Epidermal melanocyte (primary cell): ENCODE results near the gene LCAT.
A peak's percentile ranks its signal among the peaks of the same experiment; 100 is the strongest.
"Not testable (repeated sequence)": the region's sequence is repeated elsewhere in the genome, so short reads cannot be mapped to it uniquely, and the experiment has no call there.

ENCODE experiments used
- DNase-seq: peaks from one replicate; pipeline ENCODE4 v3.0.0; 2011; ENCODE audit warnings: low spot score; ENCODE audit not compliant: insufficient read length

The LCAT gene

GRCh38 chr16:67932462-67932840, 11.5 kb downstream of the LCAT start:
- DNase-seq: no peak

- no peak for DNase-seq
These were observed 12.0 kb downstream of the LCAT start, which contains the start of gene CTRL for GRCh38 chr16:67931712-67932461. TSS of gene CTRL (minus strand) at chr16:67931862. CDS start at chr16:67931852, 10 bp downstream.

GRCh38 chr16:67930678-67931211, 13.2 kb downstream of the LCAT start:
- no peak for DNase-seq

DNA sequence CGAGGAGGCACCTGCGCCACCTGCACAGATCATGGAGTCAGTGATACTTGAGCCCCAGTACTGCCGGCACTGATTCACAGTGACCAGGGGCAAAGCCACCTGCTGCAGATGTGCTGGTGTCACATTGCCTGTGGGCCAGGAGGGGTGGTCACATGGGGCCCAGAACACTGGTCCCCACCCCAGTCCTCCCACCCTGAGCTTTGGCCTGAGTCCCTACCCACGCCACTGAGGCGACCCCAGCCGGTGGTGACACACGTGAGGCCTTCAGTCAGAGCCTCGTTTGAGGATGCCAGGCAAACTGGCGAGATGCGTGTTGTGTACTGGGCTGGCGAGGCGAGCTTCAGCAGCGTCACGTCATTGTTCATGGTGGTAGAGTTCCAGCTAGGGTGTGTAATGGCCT, 13.7 kb downstream of the LCAT start:
- no peak for DNase-seq

DNA sequence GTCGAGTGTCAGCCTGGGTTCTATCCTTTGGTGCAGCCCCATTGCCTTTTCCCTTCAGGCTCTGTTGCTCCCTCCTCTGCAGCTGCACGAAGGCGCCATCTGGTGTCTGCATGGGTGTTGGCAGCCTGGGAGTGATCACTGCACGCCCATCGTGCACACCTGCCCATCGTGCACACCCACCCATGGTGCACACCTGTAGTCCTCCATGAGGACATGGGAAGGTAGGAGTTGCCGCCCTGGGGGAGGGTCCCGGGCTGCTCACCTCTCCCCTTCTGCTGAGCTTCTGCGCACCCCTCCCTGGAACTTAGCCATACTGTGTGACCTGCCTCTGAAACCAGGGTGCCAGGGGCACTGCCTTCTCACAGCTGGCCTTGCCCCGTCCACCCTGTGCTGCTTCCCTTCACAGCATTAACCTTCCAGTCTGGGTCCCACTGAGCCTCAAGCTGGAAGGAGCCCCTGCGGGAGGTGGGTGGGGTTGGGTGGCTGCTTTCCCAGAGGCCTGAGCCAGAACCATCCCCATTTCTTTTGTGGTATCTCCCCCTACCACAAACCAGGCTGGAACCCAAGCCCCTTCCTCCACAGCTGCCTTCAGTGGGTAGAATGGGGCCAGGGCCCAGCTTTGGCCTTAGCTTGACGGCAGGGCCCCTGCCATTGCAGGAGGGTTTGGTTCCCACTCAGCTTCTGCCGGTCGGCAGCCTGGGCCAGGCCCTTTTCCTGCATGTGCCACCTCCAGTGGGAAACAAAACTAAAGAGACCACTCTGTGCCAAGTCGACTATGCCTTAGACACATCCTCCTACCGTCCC, 15.2 kb downstream of the LCAT start:
- peak; percentile 76 for DNase-seq

DNA sequence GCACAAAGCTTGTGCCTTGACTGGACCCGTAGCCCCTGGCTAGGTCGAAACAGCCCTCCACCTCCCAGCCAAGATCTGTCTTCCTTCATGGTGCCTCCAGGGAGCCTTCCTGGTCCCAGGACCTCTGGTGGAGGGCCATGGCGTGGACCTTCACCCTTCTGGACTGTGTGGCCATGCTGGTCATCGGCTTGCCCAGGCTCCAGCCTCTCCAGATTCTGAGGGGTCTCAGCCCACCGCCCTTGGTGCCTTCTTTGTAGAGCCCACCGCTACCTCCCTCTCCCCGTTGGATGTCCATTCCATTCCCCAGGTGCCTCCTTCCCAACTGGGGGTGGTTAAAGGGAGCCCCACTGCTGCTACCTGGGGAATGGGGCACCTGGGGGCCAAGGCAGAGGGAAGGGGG, 15.8 kb downstream of the LCAT start:
- no peak for DNase-seq

DNA sequence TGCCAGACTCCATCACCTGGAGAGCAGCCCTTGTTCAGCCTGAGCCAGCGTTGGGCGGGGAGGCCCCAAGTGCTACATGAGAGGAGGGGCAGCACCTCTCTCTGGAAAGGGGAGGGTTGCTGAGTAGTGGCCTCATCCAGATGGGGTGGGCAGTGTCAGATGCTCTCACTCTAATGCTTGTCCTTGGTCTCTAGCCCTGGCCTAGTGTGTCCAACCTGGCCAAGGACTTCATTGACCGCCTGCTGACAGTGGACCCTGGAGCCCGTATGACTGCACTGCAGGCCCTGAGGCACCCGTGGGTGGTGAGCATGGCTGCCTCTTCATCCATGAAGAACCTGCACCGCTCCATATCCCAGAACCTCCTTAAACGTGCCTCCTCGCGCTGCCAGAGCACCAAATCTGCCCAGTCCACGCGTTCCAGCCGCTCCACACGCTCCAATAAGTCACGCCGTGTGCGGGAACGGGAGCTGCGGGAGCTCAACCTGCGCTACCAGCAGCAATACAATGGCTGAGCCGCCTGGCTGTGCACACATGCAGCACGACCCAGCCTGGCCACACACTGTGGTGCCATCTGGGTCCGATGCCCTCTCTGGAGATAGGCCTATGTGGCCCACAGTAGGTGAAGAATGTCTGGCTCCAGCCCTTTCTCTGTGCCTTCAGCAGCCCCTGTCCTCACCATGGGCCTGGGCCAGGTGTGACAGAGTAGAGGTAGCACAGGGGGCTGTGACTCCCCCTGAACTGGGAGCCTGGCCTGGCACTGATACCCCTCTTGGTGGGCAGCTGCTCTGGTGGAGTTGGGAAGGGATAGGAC, 16.6 kb downstream of the LCAT start:
- DNase-seq: no peak

DNA sequence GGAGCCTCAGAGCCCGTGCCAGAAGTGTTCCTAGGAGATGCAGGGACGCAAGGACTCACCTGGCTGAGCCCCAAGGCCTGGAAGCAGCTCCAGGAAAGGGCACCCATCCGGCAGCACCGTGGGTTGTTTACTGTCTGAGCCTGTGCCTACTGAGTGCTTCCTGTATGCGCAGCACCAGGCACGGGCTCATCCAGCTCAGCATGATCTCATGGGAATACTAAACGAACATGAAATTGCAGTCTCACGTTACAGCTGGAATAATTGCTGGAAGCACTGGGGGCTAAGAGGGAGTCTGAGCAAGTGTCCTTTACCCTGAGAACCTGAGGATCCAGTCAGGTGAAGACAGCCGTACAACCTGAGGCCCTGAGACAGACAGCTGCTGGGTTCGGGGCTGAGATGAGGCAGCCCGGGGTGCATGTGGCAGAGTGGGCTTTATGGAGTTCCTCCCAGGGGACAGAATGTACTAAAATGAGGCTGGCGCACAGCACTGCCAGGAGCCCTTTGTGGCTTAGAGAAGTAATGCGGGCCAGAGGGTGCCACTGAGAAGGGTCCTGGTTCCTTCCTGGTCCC, 17.7 kb downstream of the LCAT start:
- DNase-seq: no peak

DNA sequence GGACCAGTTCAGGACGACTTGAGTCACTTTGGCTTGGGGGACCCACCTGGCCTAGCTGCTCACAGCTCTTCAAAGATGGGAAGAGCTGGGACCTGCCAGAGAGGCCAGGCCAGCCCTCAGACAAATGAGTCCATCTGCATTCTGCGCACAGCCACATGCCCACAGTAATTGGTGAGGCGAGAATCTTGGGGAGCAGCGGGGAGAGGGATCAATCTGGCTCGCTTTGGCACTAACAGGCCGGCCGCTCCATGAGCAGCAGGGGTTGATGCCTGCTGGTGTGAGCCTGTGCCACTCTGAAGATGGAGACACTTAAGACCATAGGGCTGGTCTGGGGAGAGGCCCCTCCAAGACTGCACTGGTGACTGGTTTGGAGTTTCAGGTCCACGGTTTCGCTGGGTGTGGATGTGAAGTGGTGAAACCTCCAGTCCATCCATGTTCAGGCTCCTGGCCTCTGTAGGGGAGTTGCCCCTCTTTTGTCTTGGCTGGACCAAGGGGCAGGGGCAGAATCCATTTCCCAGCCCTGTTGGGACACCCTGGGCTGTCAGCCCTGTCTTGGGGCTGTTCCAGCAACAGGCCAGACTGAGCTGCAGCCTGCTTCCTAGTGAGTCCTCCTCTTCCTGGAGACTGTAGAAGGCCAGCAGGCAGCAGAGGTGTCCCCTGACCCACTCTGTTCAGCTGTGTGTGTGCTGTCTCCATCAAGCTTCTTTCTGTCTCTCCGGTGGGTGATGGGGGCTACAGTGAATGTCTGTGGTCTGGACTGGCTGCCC, 19.6 kb downstream of the LCAT start:
- no peak for DNase-seq

DNA sequence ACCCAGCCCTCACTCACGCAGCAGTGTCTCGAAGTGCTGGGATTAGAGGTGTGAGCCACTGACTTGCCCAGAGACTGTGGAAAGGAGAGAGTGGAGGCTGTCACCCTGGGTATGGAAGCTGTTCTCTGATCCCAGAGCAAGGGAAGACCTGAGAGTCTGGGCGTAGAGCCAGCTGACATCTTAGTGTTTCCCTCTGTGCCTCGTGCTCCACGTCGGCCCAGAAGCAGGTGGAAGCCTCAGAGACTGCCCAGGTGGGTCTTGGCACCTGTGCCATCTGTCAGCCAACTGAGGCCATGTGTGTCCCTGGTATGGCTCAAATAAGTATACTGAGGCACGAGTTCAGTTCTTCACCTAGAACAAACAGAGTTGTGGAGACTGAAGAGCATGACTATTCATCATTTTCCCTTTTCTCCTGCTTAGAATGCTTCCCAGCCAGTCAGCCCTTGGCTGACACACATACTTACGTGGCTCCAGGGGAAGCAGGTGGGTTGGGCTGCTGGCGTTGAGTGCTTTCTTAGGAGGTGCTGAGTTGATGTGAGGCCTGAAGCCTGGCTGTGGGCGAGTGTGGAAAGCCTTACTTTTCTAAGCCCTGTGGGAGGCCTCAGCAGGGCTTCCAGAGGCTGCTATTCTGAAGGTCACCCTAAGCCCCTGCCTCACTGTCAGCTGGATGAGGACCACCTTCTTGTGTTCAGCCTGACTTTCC, 20.4 kb downstream of the LCAT start:
- no peak for DNase-seq

GRCh38 chr16:67922740-67923139, 21.2 kb downstream of the LCAT start:
- DNase-seq: no peak

- no peak for DNase-seq
These were observed 21.7 kb downstream of the LCAT start for GRCh38 chr16:67922221-67922620.

DNA sequence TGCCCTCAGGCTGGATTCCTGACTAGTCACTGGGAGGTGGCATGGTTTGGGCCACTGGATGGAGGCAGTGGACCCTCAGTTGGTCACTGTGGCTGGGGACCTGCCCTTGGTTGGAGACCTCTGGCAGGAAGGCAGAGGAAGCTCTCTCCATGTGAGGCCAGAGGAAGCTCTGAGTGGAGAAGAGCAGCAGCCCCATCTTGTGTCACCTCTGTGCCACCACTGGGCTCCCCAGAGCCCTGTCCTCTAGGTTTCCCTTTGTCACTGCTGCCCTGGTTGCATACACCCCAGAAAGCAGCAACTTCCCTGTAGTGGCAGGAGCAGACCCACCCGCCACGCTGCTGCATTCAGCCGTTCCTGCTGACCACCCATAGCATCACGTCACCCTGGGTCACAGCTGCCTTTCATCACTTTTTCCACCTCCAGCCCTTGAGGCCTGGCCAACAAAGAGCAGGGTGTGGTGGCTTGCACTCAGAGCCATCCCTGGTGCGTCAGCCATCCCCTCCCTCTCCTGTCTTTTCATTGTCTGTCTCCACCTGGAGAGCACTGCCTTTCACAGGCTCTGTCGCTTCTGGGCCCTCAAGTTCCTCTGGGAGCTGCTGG, 24.2 kb downstream of the LCAT start:
- no peak for DNase-seq

DNA sequence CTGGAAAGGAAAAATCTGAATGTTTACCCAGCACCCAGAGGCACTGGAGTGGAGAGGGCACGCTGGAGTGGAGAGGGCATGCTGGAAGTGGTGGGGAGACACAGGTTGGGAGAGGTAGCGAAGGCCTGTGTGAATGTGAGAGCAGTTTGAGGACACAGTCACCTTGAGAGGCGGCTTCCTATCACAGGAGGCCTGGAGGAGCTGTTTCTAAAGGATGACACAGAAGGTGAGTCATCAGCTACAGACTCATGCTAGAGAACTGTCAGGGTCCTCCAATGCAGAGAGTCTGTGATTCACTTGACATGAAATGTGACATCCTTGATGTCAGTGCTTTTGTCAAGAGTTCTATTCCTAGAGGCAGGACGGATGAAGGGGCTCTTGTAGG, 26.1 kb downstream of the LCAT start:
- no peak for DNase-seq

- no peak for DNase-seq
These were observed 26.6 kb downstream of the LCAT start for GRCh38 chr16:67917140-67917851.

- DNase-seq: no peak
These were observed 27.8 kb downstream of the LCAT start for GRCh38 chr16:67915831-67916723.

- DNase-seq: not testable (repeated sequence)
These were observed 28.5 kb downstream of the LCAT start for GRCh38 chr16:67915496-67915769.
